ENCODE measurements around the gene SLC5A3. TPM values are rescaled to one million over a fixed set of nuclear protein-coding genes. Genes with fewer than 3 reads are reported as not detected.
A peak's percentile ranks its signal among the peaks of the same experiment; 100 is the strongest.

SLC5A3 gene
- total RNA-seq, 2 experiments from 2014 or later: 29.2 to 34.7 TPM

GRCh38 chr21:34093083-34093482, 19.7 kb downstream of the SLC5A3 start:
- Mint-ChIP-seq H3K27ac (no peak overlapping the region), H3K9me3 (ENCODE audit: low read depth) (no peaks in the 10 kb centered on the region), H3K4me3 (no peak overlapping the region), H3K27me3 (no peaks in the 10 kb centered on the region), H3K4me1 (peaks cover 48% of the 10 kb centered on the region), H3K36me3 (peaks cover 66% of the 10 kb centered on the region)
- ATAC-seq (no peak), DNase-seq (no peak)
- CTCF ChIA-PET: interaction anchor here (0.7 to 4.5 kb wide), 5 partner anchors 11 to 214 kb away, joined by 3 to 21 read pairs (median 4); no protein-coding TSS in a partner anchor

GRCh38 chr21:34094949-34095348, 21.6 kb downstream of the SLC5A3 start:
- no peaks in the 10 kb centered on the region for H3K27me3 Mint-ChIP-seq
- H3K9me3 Mint-ChIP-seq (ENCODE audit: low read depth): no peaks in the 10 kb centered on the region
- ATAC-seq (no peak), DNase-seq (no peak)
- peaks cover 72% of the 10 kb centered on the region for H3K36me3 Mint-ChIP-seq
- H3K4me3 Mint-ChIP-seq: no peak overlapping the region
- no peak overlapping the region for H3K27ac Mint-ChIP-seq
- CTCF ChIA-PET: no interaction called here
- peaks cover 39% of the 10 kb centered on the region for H3K4me1 Mint-ChIP-seq

GRCh38 chr21:34097442-34097841, 24.1 kb downstream of the SLC5A3 start:
- DNase-seq: no peak
- Mint-ChIP-seq H3K4me1 (peaks cover 41% of the 10 kb centered on the region), H3K4me3 (no peak overlapping the region), H3K9me3 (ENCODE audit: low read depth) (no peaks in the 10 kb centered on the region), H3K36me3 (peaks cover 87% of the 10 kb centered on the region), H3K27me3 (no peaks in the 10 kb centered on the region), H3K27ac (no peak overlapping the region)
- no peak for ATAC-seq
- CTCF ChIA-PET: no interaction called here

GRCh38 chr21:34100337-34100736, 27.0 kb downstream of the SLC5A3 start:
- no peaks in the 10 kb centered on the region for H3K9me3 Mint-ChIP-seq (ENCODE audit: low read depth)
- H3K27me3 Mint-ChIP-seq: no peaks in the 10 kb centered on the region
- ATAC-seq (no peak), DNase-seq (no peak)
- CTCF ChIA-PET: interaction anchor here (0.9 to 2.0 kb wide), 3 partner anchors 10 to 176 kb away, joined by 3 to 5 read pairs (median 3); no protein-coding TSS in a partner anchor
- H3K4me3 Mint-ChIP-seq: no peak overlapping the region
- no peak overlapping the region for H3K27ac Mint-ChIP-seq
- H3K4me1 Mint-ChIP-seq: peaks cover 38% of the 10 kb centered on the region
- H3K36me3 Mint-ChIP-seq: peaks cover 79% of the 10 kb centered on the region

DNA sequence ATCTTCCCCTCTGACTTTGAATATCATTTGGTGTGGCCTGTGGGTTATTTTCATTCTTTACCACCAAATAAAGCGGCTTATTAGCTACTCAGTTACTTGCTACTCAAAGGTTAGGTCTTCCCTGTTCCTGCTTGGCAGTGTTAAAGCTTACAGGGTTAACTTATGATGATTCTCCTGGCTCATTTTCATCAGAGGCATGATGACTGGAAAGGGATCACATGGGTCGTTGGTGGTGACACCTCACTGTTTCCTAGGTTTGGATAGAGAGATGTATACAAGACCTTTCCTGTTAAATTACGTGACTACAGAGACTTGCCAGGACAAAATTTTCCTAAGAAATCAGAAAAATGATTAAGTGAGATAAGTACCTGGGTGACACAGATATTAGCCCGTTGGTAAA, 27.4 kb downstream of the SLC5A3 start:
- DNase-seq: no peak
- Mint-ChIP-seq H3K4me1 (peaks cover 38% of the 10 kb centered on the region), H3K36me3 (peaks cover 79% of the 10 kb centered on the region), H3K9me3 (ENCODE audit: low read depth) (no peaks in the 10 kb centered on the region), H3K27ac (no peak overlapping the region), H3K27me3 (no peaks in the 10 kb centered on the region), H3K4me3 (no peak overlapping the region)
- ATAC-seq: no peak
- CTCF ChIA-PET: interaction anchor here (1.1 to 1.5 kb wide), 3 partner anchors 26 to 177 kb away, joined by 3 to 4 read pairs (median 4); no protein-coding TSS in a partner anchor

GRCh38 chr21:34105947-34106541, 32.7 kb downstream of the SLC5A3 start:
- Mint-ChIP-seq H3K9me3 (ENCODE audit: low read depth) (no peaks in the 10 kb centered on the region), H3K36me3 (peaks cover 63% of the 10 kb centered on the region), H3K4me3 (no peak overlapping the region), H3K27ac (no peak overlapping the region), H3K4me1 (peaks cover 31% of the 10 kb centered on the region), H3K27me3 (no peaks in the 10 kb centered on the region)
- CTCF ChIA-PET: no interaction called here
- DNase-seq (no peak), ATAC-seq (no peak)

- DNase-seq (no peak), ATAC-seq (no peak)
- Mint-ChIP-seq H3K9me3 (ENCODE audit: low read depth) (no peaks in the 10 kb centered on the region), H3K4me1 (peaks cover 32% of the 10 kb centered on the region), H3K4me3 (no peak overlapping the region), H3K36me3 (peaks cover 62% of the 10 kb centered on the region), H3K27me3 (no peaks in the 10 kb centered on the region), H3K27ac (no peak overlapping the region)
- CTCF ChIA-PET: no interaction called here
Measured at GRCh38 chr21:34107606-34108005, 34.2 kb downstream of the SLC5A3 start.

GRCh38 chr21:34109075-34109474, 35.7 kb downstream of the SLC5A3 start:
- no peak for DNase-seq
- Mint-ChIP-seq H3K4me1 (peaks cover 42% of the 10 kb centered on the region), H3K27ac (no peak overlapping the region), H3K9me3 (ENCODE audit: low read depth) (no peaks in the 10 kb centered on the region), H3K27me3 (no peaks in the 10 kb centered on the region), H3K36me3 (peaks cover 59% of the 10 kb centered on the region), H3K4me3 (no peak overlapping the region)
- ATAC-seq: no peak
- CTCF ChIA-PET: no interaction called here

GRCh38 chr21:34110594-34111202, 37.3 kb downstream of the SLC5A3 start:
- H3K4me3 Mint-ChIP-seq: no peak overlapping the region
- peaks cover 39% of the 10 kb centered on the region for H3K4me1 Mint-ChIP-seq
- no peak overlapping the region for H3K27ac Mint-ChIP-seq

GRCh38 chr21:34112316-34113033, 39.1 kb downstream of the SLC5A3 start:
- Mint-ChIP-seq H3K4me1 (peaks cover 33% of the 10 kb centered on the region), H3K27me3 (no peaks in the 10 kb centered on the region), H3K36me3 (peaks cover 59% of the 10 kb centered on the region), H3K9me3 (ENCODE audit: low read depth) (no peaks in the 10 kb centered on the region), H3K27ac (no peak overlapping the region), H3K4me3 (no peak overlapping the region)
- CTCF ChIA-PET: no interaction called here
- DNase-seq (peak; percentile 58), ATAC-seq (peak; percentile 51)

More at GRCh38 chr21:34110594-34111202, 37.3 kb downstream of the SLC5A3 start:
- peaks cover 61% of the 10 kb centered on the region for H3K36me3 Mint-ChIP-seq
- H3K9me3 Mint-ChIP-seq (ENCODE audit: low read depth): no peaks in the 10 kb centered on the region
- DNase-seq (no peak), ATAC-seq (no peak)
- CTCF ChIA-PET: interaction anchor here (1.4 kb wide), 1 partner anchor 186 kb away, joined by 4 read pairs; no protein-coding TSS in a partner anchor
- no peaks in the 10 kb centered on the region for H3K27me3 Mint-ChIP-seq

GRCh38 chr21:34113842-34114241, 40.5 kb downstream of the SLC5A3 start:
- no peaks in the 10 kb centered on the region for H3K9me3 Mint-ChIP-seq (ENCODE audit: low read depth)
- DNase-seq: no peak
- peaks cover 33% of the 10 kb centered on the region for H3K4me1 Mint-ChIP-seq
- H3K36me3 Mint-ChIP-seq: peaks cover 55% of the 10 kb centered on the region
- no peak for ATAC-seq
- H3K27me3 Mint-ChIP-seq: no peaks in the 10 kb centered on the region
- CTCF ChIA-PET: interaction anchor here (0.8 kb wide), 1 partner anchor 17 kb away, joined by 3 read pairs; no protein-coding TSS in a partner anchor
- no peak overlapping the region for H3K4me3 Mint-ChIP-seq
- no peak overlapping the region for H3K27ac Mint-ChIP-seq

DNA sequence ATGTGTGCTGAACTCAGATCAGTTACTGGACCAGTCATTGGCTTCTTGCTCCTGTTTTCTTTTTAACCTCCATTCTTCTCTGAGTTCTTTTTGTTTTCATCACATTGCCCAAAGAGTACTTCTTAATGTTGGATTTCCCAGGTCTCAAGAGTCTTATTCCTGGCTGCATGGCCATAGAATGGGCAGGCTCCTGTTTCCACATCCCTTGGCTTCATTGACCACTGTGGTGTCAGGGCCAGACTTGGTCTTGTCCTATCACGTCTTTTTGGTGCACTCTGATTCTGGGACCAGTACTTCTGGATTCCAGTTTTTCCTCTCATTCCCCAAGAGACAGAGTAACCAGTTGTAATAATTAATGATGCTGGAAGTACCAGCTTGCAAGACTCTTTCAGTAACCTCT, 41.8 kb downstream of the SLC5A3 start:
- Mint-ChIP-seq H3K27me3 (no peaks in the 10 kb centered on the region), H3K4me1 (peaks cover 33% of the 10 kb centered on the region), H3K36me3 (peaks cover 56% of the 10 kb centered on the region), H3K27ac (no peak overlapping the region), H3K9me3 (ENCODE audit: low read depth) (no peaks in the 10 kb centered on the region), H3K4me3 (no peak overlapping the region)
- CTCF ChIA-PET: no interaction called here
- ATAC-seq (no peak), DNase-seq (no peak)

GRCh38 chr21:34116569-34116968, 43.2 kb downstream of the SLC5A3 start:
- CTCF ChIA-PET: interaction anchor here (1.0 kb wide), 1 partner anchor 14 kb away, joined by 3 read pairs; no protein-coding TSS in a partner anchor
- Mint-ChIP-seq H3K9me3 (ENCODE audit: low read depth) (no peaks in the 10 kb centered on the region), H3K27ac (no peak overlapping the region), H3K36me3 (peaks cover 58% of the 10 kb centered on the region), H3K27me3 (no peaks in the 10 kb centered on the region), H3K4me1 (peaks cover 22% of the 10 kb centered on the region), H3K4me3 (no peak overlapping the region)
- DNase-seq: no peak
- no peak for ATAC-seq

All from activated CD8-positive, alpha-beta memory T cell treated with anti-CD3 and anti-CD28 coated beads, Interleukin-2, amount 10 ng/mL, durations not matched to agents 7 days and 5 days (primary cell).